ENCODE measurements around the gene HMCN1.

The HMCN1 gene

GRCh38 chr1:186027621-186028020, 293.4 kb downstream of the HMCN1 start:
- no peak for DNase-seq

DNA sequence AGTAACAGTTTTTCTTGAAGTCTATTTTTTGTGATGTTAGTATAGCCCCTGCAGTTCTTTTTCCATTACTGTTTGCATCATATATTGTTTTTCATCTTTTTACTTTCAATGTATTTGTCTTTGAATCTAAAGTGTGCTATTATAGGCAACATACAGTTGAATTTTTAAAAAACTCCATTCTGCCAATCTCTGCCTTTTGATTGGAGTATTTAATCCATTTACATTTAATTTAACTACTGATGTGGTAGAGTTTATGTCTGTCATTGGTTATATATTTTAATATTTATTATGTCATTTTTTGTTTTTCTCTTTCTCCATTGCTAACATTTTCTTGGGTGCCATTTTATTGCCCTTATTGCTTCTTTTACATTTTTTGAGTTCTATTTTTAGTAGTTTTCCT, 296.3 kb downstream of the HMCN1 start:
- DNase-seq = no peak

DNA sequence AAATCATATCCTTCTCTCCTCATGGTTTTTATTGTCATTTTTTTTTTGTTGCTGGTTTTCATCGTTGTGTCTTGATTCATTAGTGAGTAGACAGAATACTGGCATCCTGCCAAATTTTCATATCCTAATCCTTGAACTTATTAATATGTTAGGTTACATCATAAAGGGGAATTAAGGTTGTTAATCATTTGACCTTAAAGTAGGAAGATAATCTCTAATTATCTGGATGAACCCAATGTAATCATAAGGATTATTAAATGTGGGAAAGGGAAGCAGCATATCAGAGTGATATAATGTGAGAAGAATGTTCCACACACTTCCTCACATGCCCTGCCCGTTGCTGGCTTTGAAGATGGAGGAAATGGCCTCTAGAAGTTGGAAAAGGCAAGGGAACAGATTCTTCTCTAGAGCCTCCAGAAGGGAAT, 299.7 kb downstream of the HMCN1 start:
- no peak for DNase-seq

GRCh38 chr1:186042230-186042629, 308.0 kb downstream of the HMCN1 start:
- no peak for DNase-seq

- DNase-seq = no peak
These were observed 309.1 kb downstream of the HMCN1 start for GRCh38 chr1:186043296-186043695.

DNA sequence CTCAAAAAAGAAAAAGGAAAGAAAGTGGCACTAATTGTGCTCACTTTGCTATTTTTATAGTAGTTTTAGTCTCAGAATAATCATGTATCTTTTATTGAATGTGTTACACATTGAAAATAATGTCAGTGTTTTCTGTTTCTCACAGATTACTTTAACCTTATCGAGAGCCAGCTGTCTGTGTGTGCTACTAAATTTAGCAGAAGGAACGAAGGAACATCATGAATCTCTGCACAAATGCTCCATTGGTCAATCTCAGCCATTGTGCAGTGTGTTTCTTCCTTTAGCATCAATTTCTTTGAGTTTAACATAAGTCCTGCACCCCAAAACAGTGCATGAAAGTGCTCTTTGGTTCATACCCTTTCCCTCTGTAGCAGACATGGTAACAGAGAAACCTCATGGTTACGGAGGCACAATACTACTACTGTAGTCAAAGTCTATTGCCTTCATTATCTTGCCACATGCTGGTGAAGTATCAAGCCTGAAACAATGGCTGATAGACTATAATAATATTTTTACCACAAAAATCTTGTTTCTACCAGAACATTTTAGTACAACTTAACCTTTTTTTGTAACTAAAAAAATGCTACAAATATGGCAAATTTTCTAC, 310.0 kb downstream of the HMCN1 start:
- DNase-seq = no peak

- no peak for DNase-seq
These were observed 312.4 kb downstream of the HMCN1 start for GRCh38 chr1:186046437-186047211.

DNA sequence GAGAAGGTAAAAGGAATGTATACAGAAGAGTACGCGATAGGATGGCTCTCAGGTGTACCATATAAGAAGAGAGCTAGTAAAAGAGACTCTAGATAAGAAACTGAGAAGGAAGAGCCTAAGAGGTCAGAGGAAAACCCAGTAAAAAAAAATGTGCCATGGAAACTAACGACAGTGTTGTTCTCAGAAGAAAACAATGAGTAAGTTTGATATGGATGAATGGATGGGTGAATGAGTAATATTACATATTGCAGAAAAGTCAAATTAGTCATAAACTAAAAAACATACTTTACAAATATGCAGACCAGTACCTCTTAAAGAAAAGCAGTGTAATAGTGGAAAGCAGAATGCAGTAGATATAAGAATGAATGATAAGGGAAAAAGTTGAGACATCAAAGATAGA, 316.2 kb downstream of the HMCN1 start:
- no peak for DNase-seq

DNA sequence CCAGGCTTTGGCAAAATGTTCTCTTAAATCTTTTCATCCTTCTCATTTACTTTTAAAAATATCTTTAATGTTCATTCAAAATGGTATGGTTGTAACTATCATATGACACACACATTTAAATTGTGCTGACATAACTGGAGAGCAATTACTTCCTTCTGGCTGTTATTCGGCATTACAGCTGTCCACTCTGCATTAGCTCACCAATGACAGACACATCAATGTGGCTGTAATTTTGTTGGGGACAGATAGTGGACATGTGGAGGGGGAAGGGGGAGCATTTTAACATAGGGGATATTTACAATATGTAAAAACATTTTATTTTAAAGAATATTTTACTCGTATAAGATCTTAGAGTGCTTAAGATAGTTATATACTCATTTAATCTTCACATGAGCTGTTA, 319.8 kb downstream of the HMCN1 start:
- no peak for DNase-seq

GRCh38 chr1:186054932-186055331, 320.7 kb downstream of the HMCN1 start:
- no peak for DNase-seq

DNA sequence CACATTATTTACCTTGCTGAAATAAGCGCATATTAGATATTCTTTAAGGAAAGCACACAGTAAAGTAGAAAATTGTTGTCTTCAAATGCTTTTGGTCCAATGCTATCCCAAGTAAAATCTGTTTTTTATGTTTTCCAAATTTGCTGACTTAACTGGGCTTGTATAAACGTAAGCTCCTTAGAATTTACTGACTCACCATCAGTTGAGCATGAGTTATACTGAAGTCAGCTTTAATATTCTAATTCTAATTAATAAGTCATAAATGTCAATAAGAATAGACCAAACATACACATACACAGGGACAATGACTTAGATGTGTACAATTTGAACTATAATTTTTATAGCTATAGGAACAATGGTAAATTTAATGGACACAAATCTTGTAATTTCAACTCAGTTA, 321.7 kb downstream of the HMCN1 start:
- no peak for DNase-seq

- no peak for DNase-seq
These were observed 322.9 kb downstream of the HMCN1 start for GRCh38 chr1:186057086-186057485.

DNA sequence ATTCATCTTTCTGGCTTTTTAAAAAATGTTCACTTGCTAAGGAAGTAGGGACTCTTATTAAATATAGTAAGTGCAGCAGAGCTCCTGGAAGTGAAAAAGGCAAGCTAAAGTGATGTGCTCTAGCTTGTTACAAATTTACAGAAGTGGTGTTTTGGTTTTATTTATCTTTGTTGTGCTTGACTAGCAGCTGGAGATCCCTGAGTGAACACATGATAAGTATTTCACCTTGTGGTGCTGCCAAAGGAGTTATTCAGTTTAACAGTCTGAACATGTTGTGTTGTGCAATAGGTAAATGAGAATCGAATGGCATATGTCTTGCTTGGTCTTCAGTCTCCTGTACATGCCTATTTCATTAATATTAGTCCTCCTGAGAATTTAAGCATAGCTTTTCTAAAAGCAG, 325.1 kb downstream of the HMCN1 start:
- DNase-seq = no peak

DNA sequence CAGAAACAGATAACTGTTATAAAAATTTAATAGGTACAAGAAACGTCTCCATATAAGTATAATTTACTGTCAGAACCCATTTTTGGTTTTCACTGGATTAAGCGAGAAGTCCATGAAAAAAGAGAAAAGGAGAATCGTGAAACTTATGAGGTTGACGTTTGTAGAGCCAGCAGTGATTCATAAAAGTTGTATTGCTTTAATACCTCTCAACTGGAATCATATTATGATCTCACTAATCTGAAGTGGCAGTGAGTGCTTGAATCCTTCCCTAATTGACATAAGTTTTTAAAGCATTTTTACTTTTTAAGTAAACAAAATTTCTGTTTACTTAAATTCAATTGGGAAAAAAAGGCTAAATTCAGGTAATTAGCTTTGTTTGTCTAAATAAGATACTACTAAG, 325.6 kb downstream of the HMCN1 start:
- no peak for DNase-seq

DNA sequence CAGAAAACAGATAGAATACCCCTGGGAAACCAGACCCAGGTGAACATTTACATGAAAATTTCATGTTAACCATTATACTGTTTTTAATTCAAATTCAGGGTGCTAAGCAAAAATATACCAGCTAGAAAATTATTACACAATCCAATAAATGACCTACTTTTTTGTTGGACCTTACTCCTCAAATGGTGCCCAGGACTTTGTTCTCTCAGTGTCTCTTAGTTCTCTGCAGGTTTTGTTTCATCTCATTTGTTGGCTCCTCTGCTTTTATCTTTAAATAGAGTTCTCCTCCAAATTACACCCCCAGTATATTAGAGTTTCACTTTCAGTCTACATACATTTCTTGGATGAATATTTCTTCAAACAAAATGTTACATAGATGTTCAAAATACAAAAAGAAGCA, 326.0 kb downstream of the HMCN1 start:
- DNase-seq = no peak

GRCh38 chr1:186063091-186063657, 329.0 kb downstream of the HMCN1 start:
- no peak for DNase-seq

DNA sequence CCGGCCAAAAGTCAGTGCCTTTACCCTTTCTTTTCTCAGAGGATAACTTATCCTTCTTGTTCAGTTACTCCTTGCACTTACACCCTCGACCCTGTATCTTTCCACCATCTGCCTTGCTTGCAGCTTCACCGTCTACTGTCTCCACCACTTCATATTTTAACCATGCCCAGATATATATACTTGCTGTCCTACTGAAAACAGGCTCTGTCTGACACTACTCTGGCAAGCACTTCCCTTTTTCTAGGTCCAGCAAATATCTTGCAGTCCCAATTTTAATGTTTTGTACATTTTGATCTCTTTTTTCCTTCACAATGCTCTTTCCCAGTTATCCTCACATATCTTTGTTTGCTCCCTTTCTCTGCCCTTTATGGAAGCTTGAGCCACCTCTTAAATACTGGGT, 332.2 kb downstream of the HMCN1 start:
- DNase-seq = no peak

- no peak for DNase-seq
These were observed 339.5 kb downstream of the HMCN1 start for GRCh38 chr1:186073697-186074096.

DNA sequence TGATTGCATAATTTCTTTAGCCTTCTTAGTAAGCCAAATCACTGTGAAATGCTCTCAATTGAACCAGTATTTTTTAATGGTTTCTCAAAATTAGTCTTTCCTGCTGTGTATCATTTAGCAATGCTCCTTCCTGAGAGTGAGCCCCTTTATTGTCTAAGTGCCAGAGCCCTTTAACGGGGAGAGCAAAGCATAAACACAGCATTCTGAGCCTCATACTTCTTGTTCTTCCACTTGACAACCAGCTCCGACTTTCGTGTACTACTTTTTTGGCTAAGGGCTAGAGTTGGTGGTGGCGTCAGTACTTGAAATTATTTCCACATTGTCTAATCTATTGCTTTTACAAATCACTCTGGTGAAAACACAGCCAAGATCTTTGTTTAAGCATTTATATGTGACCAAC, 341.8 kb downstream of the HMCN1 start:
- DNase-seq = no peak

GRCh38 chr1:186078245-186078644, 344.1 kb downstream of the HMCN1 start:
- no peak for DNase-seq

GRCh38 chr1:186079084-186079684, 345.0 kb downstream of the HMCN1 start:
- DNase-seq = no peak

DNA sequence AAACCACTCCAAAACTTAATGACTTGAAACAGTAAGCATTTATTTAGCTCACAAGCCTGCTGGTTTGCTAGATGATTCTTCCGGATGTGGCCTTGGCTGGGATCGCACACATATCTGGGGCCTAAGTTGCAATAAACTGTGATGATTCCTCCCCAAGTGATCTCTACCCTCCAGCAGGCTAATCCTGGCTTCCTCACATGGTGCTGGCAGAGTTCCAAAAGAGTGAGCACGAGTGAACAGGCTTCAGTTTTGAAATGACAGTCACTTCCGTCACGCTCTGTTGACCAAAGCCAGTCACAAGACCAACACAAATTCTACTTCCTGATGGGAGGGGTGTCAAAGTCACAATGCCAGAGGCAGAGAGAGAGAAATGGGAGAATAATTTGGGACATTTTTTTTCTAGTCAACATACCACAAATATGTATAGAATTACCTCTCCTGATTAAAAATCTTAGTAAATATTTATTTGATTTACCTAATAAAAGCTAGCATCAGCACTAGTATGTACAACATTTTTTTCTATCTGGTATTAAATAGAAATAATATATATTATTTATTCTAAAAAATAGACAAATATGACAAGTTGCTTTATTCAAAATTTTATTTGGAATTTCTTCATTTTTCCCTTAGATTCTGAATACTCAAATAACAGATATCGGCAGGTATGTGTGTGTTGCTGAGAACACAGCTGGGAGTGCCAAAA, 348.2 kb downstream of the HMCN1 start:
- DNase-seq = peak in 9 of 51 donors; percentile 1 to 43 (median 7)

Measured in hypothalamus (tissue), 51 donors.